Measurements from ENCODE around the gene LSM7. TPM values are rescaled to one million over a fixed set of nuclear protein-coding genes. Genes with fewer than 3 reads are reported as not detected.

LSM7 gene
- total RNA-seq, 1 experiment from 2014 or later = 97.3 TPM

GRCh38 chr19:2315121-2315817 lies 13.1 kb downstream of the LSM7 start:
- no peaks in the 10 kb centered on the region for H3K27me3 ChIP-seq (ENCODE audit: control insufficient read depth, insufficient read depth, low read length)
- TF ChIP-seq REST (IDR thresholded peaks at IDR 0.05; ENCODE audit: insufficient read depth in 1 of 2, low read depth in 2 of 2, low read length in 1 of 2) (no peak), CTCF (IDR thresholded peaks at IDR 0.05) (no peak), SIN3A (IDR thresholded peaks at IDR 0.05; ENCODE audit: borderline replicate concordance, insufficient read depth, low read depth, low read length) (no peak), TCF7L2 (IDR thresholded peaks at IDR 0.05; ENCODE audit: low read depth, low read length) (no peak), POLR2AphosphoS5 (IDR thresholded peaks at IDR 0.05; ENCODE audit: low read depth, low read length) (no peak)
- no peaks in the 10 kb centered on the region for H3K9me3 ChIP-seq (ENCODE audit: control insufficient read depth, insufficient read depth, low read depth, low read length)
- intact Hi-C loops (cut with micrococcal nuclease; ENCODE audit: unreplicated experiment) (loop anchor here (5.0 kb wide), 2 partner anchors 78 to 158 kb away; partner anchors contain the start of genes PLEKHJ1 and SF3A2), in situ Hi-C loops (cut with HindIII; ENCODE audit: low pct_unique_long_range_greater_than_20kb, low sequenced_read_pairs) (no loop called here)
- BruUV-seq (replicated peaks) = no TSS peak
- ChIA-PET POLR2A (interaction anchor here (0.8 kb wide), 2 partner anchors 13 to 379 kb away, joined by 3 read pairs; partner anchors contain the start of gene LSM7), CTCF (no interaction called here)
- no peaks in the 10 kb centered on the region; the same call in 1 of the 2 replicates for H3K4me1 ChIP-seq (ENCODE audit: control insufficient read depth, insufficient read depth, low read length)
- H3K4me3 ChIP-seq (ENCODE audit: low read depth in 2 of 2, low read length in 2 of 2) = no peak overlapping the region
- H3K36me3 ChIP-seq (ENCODE audit: control insufficient read depth, insufficient read depth, low read length) = no peaks in the 10 kb centered on the region
- DNase-seq (ENCODE audit: low read depth, low spot score) (no peak), ATAC-seq (no peak; the same call in 1 of the 2 replicates)
- H3K27ac ChIP-seq (ENCODE audit: low read length) = no peak overlapping the region

- H3K36me3 ChIP-seq (ENCODE audit: control insufficient read depth, insufficient read depth, low read length) = no peaks in the 10 kb centered on the region
- H3K27ac ChIP-seq (ENCODE audit: low read length) = no peak overlapping the region
- H3K4me1 ChIP-seq (ENCODE audit: control insufficient read depth, insufficient read depth, low read length) = peaks cover 2% of the 10 kb centered on the region
- in situ Hi-C loops (cut with HindIII; ENCODE audit: low pct_unique_long_range_greater_than_20kb, low sequenced_read_pairs) = no loop called here
- POLR2A ChIA-PET = no interaction called here
- ATAC-seq (no peak), DNase-seq (ENCODE audit: low read depth, low spot score) (no peak)
- CTCF ChIA-PET = interaction anchor here (0.6 kb wide), 1 partner anchor 157 kb away, joined by 3 read pairs; no protein-coding TSS in a partner anchor
- intact Hi-C loops (cut with micrococcal nuclease; ENCODE audit: unreplicated experiment) = no loop called here
- H3K27me3 ChIP-seq (ENCODE audit: control insufficient read depth, insufficient read depth, low read length) = no peaks in the 10 kb centered on the region
- TF ChIP-seq CTCF (IDR thresholded peaks at IDR 0.05) (no peak), TCF7L2 (IDR thresholded peaks at IDR 0.05; ENCODE audit: low read depth, low read length) (no peak), REST (IDR thresholded peaks at IDR 0.05; ENCODE audit: insufficient read depth in 1 of 2, low read depth in 2 of 2, low read length in 1 of 2) (no peak), POLR2AphosphoS5 (IDR thresholded peaks at IDR 0.05; ENCODE audit: low read depth, low read length) (no peak), SIN3A (IDR thresholded peaks at IDR 0.05; ENCODE audit: borderline replicate concordance, insufficient read depth, low read depth, low read length) (no peak)
- H3K4me3 ChIP-seq (ENCODE audit: low read depth in 2 of 2, low read length in 2 of 2) = no peak overlapping the region
- BruUV-seq (replicated peaks) = no TSS peak
- H3K9me3 ChIP-seq (ENCODE audit: control insufficient read depth, insufficient read depth, low read depth, low read length) = no peaks in the 10 kb centered on the region
These were observed 15.4 kb downstream of the LSM7 start for GRCh38 chr19:2312820-2313501.

Measured in Panc1 (cell line).